ENCODE results near the gene OR2F1.

- no peak for TF ChIP-seq CTCF (IDR thresholded peaks at IDR 0.05)
- no peak for TF ChIP-seq POLR2AphosphoS5 (IDR thresholded peaks at IDR 0.05; ENCODE audit: insufficient read depth in 1 of 2, low read depth in 1 of 2)
Observed at GRCh38 chr7:143974459-143974858, 19.8 kb downstream of the OR2F1 start.
